HepG2 (cell line): ENCODE results near the gene KCNQ5.

Experiments
- CBX2 ChIP-seq, 2 experiments: fragments of 200-600 bp in 1 of 2; sonication (generic); formaldehyde crosslinking in 1 of 2; IDR thresholded peaks; 2 replicates each; pipeline versions ENCODE4 v1.7.0 to v1.8.1; 2018 to 2022; ENCODE audit warnings: low read depth in 2 of 2, low read length in 1 of 2, mild to moderate bottlenecking in 1 of 2, missing genetic modification reagents in 1 of 2
- CHD4 ChIP-seq: fragments of 200-600 bp; sonication (generic); IDR thresholded peaks from 2 replicates; pipeline ENCODE4 v1.7.0; 2017; ENCODE audit warnings: mild to moderate bottlenecking, low read length, borderline replicate concordance
- CTCF ChIP-seq: sonication (generic); formaldehyde crosslinking; IDR thresholded peaks from 2 replicates; pipeline ENCODE4 v1.5.0; 2020; ENCODE audit warnings: mild to moderate bottlenecking, missing genetic modification reagents, moderate library complexity
- FOXP1 ChIP-seq, 2 experiments: fragments of 450-650 bp in 1 of 2; IDR thresholded peaks; 2 replicates each; pipeline ENCODE4 v1.6.1; 2017 to 2018; ENCODE audit warnings: antibody characterized with exemption in 1 of 2
- IRF2 ChIP-seq: IDR thresholded peaks from 2 replicates; pipeline ENCODE4 v1.6.1; 2018; ENCODE audit warnings: missing genetic modification reagents, missing compliant biosample characterization
- KDM1A ChIP-seq: IDR thresholded peaks from 2 replicates; pipeline ENCODE4 v1.6.1; 2016; ENCODE audit warnings: missing compliant biosample characterization
- MAFK ChIP-seq, 2 experiments: IDR thresholded peaks in 1 of 2; conservative IDR thresholded peaks in 1 of 2; 2 replicates each; pipeline ENCODE4 v1.6.1; 2011; ENCODE audit warnings: improper control_type of control experiment in 2 of 2, low read length in 2 of 2
- NR3C1 ChIP-seq: sonication (generic); formaldehyde crosslinking; IDR thresholded peaks from 2 replicates; pipeline ENCODE4 v1.4.0; 2020; ENCODE audit warnings: missing genetic modification reagents
- PATZ1 ChIP-seq: sonication (generic); formaldehyde crosslinking; IDR thresholded peaks from 2 replicates; pipeline ENCODE4 v1.4.0; 2020; ENCODE audit warnings: missing genetic modification reagents
- POLR2A ChIP-seq, 2 experiments: IDR thresholded peaks; 2 replicates each; pipeline ENCODE4 v1.6.1; 2011; ENCODE audit warnings: low read depth in 2 of 2, low read length in 2 of 2, mild to moderate bottlenecking in 1 of 2, moderate library complexity in 1 of 2; ENCODE audit not compliant: insufficient read depth in 1 of 2
- SP1 ChIP-seq, 2 experiments: fragments of 450-650 bp in 1 of 2; sonication (generic) in 1 of 2; formaldehyde crosslinking in 1 of 2; IDR thresholded peaks; 2 replicates each; pipeline versions ENCODE4 v1.4.0 to v1.6.1; 2016 to 2020; ENCODE audit warnings: missing genetic modification reagents in 1 of 2
- SRF ChIP-seq: IDR thresholded peaks from 2 replicates; pipeline ENCODE4 v1.6.1; 2011; ENCODE audit warnings: mild to moderate bottlenecking, low read depth, low read length, moderate library complexity
- STAT6 ChIP-seq: sonication (generic); formaldehyde crosslinking; IDR thresholded peaks from 2 replicates; pipeline ENCODE4 v1.4.0; 2020; ENCODE audit warnings: missing genetic modification reagents, mild to moderate bottlenecking, borderline replicate concordance

- TF ChIP-seq FOXP1 (IDR thresholded peaks at IDR 0.05), result no peak
- no peak for TF ChIP-seq FOXP1 (CRISPR knock-in tag; IDR thresholded peaks at IDR 0.05)
- no peak for TF ChIP-seq IRF2
- no peak for TF ChIP-seq CTCF (CRISPR knock-in tag)
- TF ChIP-seq KDM1A, result no peak
- no peak for TF ChIP-seq NR3C1 (CRISPR knock-in tag)
- TF ChIP-seq POLR2A (IDR thresholded peaks at IDR 0.05; ENCODE audit: insufficient read depth in 1 of 2, low read depth in 2 of 2, low read length in 2 of 2), result no peak
- TF ChIP-seq CBX2 (IDR thresholded peaks at IDR 0.05; ENCODE audit: low read depth, low read length), result no peak
- TF ChIP-seq CBX2 (CRISPR knock-in tag; IDR thresholded peaks at IDR 0.05; ENCODE audit: low read depth), result no peak
- TF ChIP-seq PATZ1 (CRISPR knock-in tag), result no peak
- no peak for TF ChIP-seq SP1 (IDR thresholded peaks at IDR 0.05)
- no peak for TF ChIP-seq SP1 (CRISPR knock-in tag; IDR thresholded peaks at IDR 0.05)
- no peak for TF ChIP-seq MAFK (conservative IDR thresholded peaks at IDR 0.05 in 1 of 2, IDR thresholded peaks at IDR 0.05 in 1 of 2; ENCODE audit: low read length in 2 of 2)
- TF ChIP-seq STAT6, result no peak
- no peak for TF ChIP-seq SRF
- TF ChIP-seq CHD4, result no peak
Measured at GRCh38 chr6:72892901-72893300, 271.0 kb downstream of the KCNQ5 start.
